HG03196 (cell line): ENCODE data around the gene CMTM6.
"Not testable (repeated sequence)": the region's sequence is repeated elsewhere in the genome, so short reads cannot be mapped to it uniquely, and the experiment has no call there.

Experiments used
- ATAC-seq: cut with Tn5 transposase; IDR thresholded peaks from one replicate; pipeline ENCODE4 v1.9.1; 2021; ENCODE audit not compliant: unreplicated experiment

Gene CMTM6

GRCh38 chr3:32502118-32502945 lies at the start of gene CMTM6:
CMTM6 (minus strand) TSS chr3:32502852; CDS start chr3:32502745, 107 bp downstream.
- peak; percentile 75 for ATAC-seq

- ATAC-seq = no peak
Observed at GRCh38 chr3:32552013-32552412, 49.4 kb upstream of the CMTM6 start.

GRCh38 chr3:32551496-32551895 lies 48.8 kb upstream of the CMTM6 start:
- ATAC-seq = no peak

- ATAC-seq = no peak
Observed at GRCh38 chr3:32551087-32551486, 48.4 kb upstream of the CMTM6 start.

GRCh38 chr3:32545305-32545704 lies 42.7 kb upstream of the CMTM6 start:
- no peak for ATAC-seq

GRCh38 chr3:32544894-32545293 lies 42.2 kb upstream of the CMTM6 start:
- no peak for ATAC-seq

- no peak for ATAC-seq
Observed at GRCh38 chr3:32542807-32543206, 40.2 kb upstream of the CMTM6 start.

GRCh38 chr3:32540899-32541298 lies 38.2 kb upstream of the CMTM6 start:
- ATAC-seq = no peak

GRCh38 chr3:32532434-32532833 lies 29.8 kb upstream of the CMTM6 start:
- no peak for ATAC-seq

- ATAC-seq = no peak
Observed at GRCh38 chr3:32531010-32531647, 28.5 kb upstream of the CMTM6 start.

GRCh38 chr3:32525720-32526119 lies 23.1 kb upstream of the CMTM6 start:
- ATAC-seq = no peak

GRCh38 chr3:32522682-32523081 lies 20.0 kb upstream of the CMTM6 start:
- no peak for ATAC-seq

GRCh38 chr3:32518921-32519320 lies 16.3 kb upstream of the CMTM6 start:
- not testable (repeated sequence) for ATAC-seq

GRCh38 chr3:32516751-32517150 lies 14.1 kb upstream of the CMTM6 start:
- ATAC-seq = peak; percentile 9

GRCh38 chr3:32511005-32511404 lies 8.4 kb upstream of the CMTM6 start:
- no peak for ATAC-seq

GRCh38 chr3:32510075-32510724 lies 7.5 kb upstream of the CMTM6 start:
- peak; percentile 77 for ATAC-seq

GRCh38 chr3:32508711-32509110 lies 6.1 kb upstream of the CMTM6 start:
- no peak for ATAC-seq

- ATAC-seq = no peak
Observed at GRCh38 chr3:32506466-32506865, 3.8 kb upstream of the CMTM6 start.

GRCh38 chr3:32502946-32503286 lies 264 bp upstream of the CMTM6 start:
- ATAC-seq = no peak

- no peak for ATAC-seq
Observed at GRCh38 chr3:32501783-32502117, 902 bp downstream of the CMTM6 start.

- ATAC-seq = no peak
Observed at GRCh38 chr3:32500880-32501782, 1.5 kb downstream of the CMTM6 start.
